Middle frontal gyrus (tissue), 1 donor: ENCODE data around the gene HOXA13.

Experiments
- DNase-seq: peaks from one replicate; pipeline ENCODE4 v3.0.0-alpha.2; 2015; ENCODE audit warnings: low spot score; ENCODE audit errors: extremely low spot score

HOXA13 gene

GRCh38 chr7:27193335-27194001, 6.4 kb downstream of the HOXA13 start:
- DNase-seq: no peak

GRCh38 chr7:27192546-27193334, 7.2 kb downstream of the HOXA13 start:
- DNase-seq: no peak

- DNase-seq: no peak
Measured at GRCh38 chr7:27191833-27192545, 7.9 kb downstream of the HOXA13 start.

GRCh38 chr7:27191161-27191731, 8.6 kb downstream of the HOXA13 start:
- DNase-seq: no peak

GRCh38 chr7:27189997-27190748, 9.7 kb downstream of the HOXA13 start:
- DNase-seq: no peak

- DNase-seq: no peak
Measured at GRCh38 chr7:27189295-27189996, 10.4 kb downstream of the HOXA13 start.

- no peak for DNase-seq
Measured at GRCh38 chr7:27188386-27189294, 11.3 kb downstream of the HOXA13 start.

GRCh38 chr7:27187475-27188385, 12.2 kb downstream of the HOXA13 start:
- no peak for DNase-seq

GRCh38 chr7:27186668-27187474, 13.0 kb downstream of the HOXA13 start:
- no peak for DNase-seq

GRCh38 chr7:27185854-27186667, 13.8 kb downstream of the HOXA13 start:
- DNase-seq: no peak

- no peak for DNase-seq
Measured at GRCh38 chr7:27185013-27185853, 14.7 kb downstream of the HOXA13 start, which contains the start of gene HOXA11. TSS of gene HOXA11 (minus strand) at chr7:27185232. CDS start at chr7:27185144, 88 bp downstream.

- no peak for DNase-seq
Measured at GRCh38 chr7:27184337-27185012, 15.4 kb downstream of the HOXA13 start.

GRCh38 chr7:27183682-27184336, 16.1 kb downstream of the HOXA13 start:
- DNase-seq: no peak

GRCh38 chr7:27182861-27183681, 16.8 kb downstream of the HOXA13 start:
- DNase-seq: no peak
